Ramos (cell line): ENCODE results near the gene KCNC3.
"Not testable (repeated sequence)": the region's sequence is repeated elsewhere in the genome, so short reads cannot be mapped to it uniquely, and the experiment has no call there.

Source experiments
- in situ Hi-C: fragments of 300-500 bp; cut with MboI; formaldehyde crosslinking; loops from one replicate; pipeline ENCODE4 v1.14.3; 2022; ENCODE audit warnings: low sequenced_read_pairs; ENCODE audit not compliant: unreplicated experiment

The KCNC3 gene

DNA sequence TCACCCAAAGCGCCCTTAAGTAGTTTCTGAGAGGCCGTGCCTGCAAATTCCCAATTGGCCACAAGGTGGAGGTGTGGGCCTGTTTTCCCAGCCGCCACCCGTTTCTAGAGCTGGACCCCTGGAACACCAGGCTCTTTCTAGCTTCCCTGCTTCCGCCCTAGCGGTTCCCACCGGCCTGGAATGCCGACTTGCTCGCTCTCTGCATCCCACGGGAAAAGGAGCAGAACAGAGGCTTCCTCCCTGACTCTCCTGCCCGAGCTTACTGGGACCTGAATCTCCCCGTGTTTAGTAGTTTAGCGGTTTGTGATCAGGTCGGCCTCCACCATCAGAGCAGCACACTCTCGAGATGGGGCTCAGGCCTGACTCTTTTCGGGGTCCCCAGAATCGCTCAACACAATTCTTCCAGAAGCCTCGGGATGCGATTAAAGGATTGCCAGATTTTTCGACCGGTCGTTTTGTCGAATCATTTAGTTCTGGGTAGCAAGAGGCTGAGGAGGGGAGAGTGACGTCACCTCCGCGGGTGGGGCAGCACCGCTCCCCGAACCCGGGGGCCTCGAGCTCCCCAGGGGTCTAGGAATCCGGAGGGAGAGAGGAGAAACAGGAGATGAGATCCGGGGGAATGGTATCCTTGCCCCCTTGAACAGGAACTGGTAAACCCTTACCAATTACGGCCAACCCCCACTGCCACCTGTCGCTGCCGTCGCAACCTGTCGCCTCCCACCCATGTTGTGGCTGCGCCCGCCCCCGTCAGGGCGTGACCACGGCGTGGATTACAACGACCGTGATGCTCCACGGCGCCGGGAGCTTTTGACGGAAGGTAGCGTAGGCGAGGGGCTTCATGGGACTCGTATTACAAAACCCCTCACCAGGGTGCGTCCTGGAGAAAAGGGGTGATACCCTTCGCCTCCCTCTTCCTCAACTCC is 28.3 kb upstream of the KCNC3 start:
- in situ Hi-C loops, result loop anchor here (10.0 kb wide), 1 partner anchor 427 kb away; no protein-coding TSS in a partner anchor

- in situ Hi-C loops, result loop anchor here (10.0 kb wide), 1 partner anchor 428 kb away; no protein-coding TSS in a partner anchor
These were observed 27.6 kb upstream of the KCNC3 start for GRCh38 chr19:50356691-50357177.

DNA sequence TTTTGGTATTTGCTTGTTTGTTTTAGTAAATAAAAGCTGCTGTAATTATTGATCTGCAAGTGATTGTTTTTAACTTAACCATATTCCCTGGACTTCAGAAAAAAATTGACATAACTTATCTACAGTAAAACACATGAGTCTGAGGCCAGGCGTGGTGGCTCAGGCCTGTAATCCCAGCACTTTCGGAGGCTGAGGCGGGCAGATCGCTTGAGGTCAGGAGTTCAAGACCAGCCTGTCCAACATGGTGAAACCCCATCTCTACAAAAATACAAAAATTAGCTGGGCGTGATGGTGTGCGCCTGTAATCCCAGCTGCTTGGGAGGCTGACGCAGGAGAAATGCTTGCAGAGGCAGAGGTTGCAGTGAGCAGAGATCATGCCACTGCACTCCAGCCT is 24.3 kb upstream of the KCNC3 start:
- in situ Hi-C loops, result loop anchor here (10.0 kb wide), 1 partner anchor 431 kb away; no protein-coding TSS in a partner anchor

DNA sequence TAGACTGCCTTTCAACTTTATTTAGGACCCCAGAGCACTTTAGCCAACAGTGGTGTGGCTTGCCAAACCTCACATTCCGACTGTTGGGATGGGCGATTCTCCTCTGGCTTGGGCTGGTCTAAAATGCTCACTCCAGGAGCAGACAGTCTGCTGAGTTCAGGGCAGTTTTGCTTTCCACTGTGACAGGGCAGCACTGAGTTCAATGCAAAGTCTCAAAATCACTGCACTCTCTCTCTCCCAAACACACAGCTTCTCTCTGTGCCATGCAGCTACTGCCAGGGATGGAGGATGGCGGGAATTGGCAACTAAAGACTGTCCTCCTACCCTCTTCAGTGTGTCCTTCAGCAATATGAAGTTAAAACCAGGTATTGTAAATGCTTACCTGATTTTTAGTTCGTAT is 23.1 kb upstream of the KCNC3 start:
- in situ Hi-C loops, result loop anchor here (10.0 kb wide), 1 partner anchor 433 kb away; no protein-coding TSS in a partner anchor

DNA sequence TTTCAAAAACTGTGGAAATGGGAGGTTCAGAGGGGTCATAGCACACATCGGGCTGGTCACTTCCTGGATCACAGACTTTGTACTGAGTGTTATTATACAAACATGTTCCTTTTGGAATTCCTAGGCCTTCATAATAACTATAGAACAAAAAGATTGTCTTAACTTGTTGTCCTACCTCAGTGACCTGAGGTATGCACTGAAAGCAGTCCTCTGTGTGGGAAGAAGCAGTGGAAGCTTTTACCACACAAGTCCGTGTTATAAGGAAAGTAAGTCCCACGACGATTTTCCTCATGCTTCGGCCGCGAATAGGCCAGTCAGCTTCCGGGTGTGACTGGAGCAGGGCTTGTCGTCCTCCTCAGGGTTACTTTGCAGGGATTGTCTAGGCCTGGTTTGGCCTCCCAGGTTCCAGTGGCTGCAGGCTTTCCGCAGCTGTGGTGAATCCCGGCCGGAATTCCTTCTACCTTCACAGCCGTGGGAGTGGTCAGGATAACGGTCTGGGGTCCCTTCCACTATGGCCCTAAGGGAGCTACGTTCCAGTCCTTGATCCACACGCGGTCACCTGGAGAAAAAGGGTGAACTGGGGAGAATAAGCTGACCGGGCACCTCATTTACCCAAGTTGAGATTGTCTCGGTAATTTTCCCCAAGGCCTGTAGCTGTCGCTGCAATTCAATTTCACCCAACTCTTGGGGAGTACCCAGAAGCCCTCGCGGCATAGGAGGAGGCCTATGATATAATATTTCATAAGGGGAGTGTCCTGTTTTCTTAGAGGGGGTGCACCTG is 20.3 kb upstream of the KCNC3 start:
- in situ Hi-C loops, result loop anchor here (10.0 kb wide), 1 partner anchor 435 kb away; no protein-coding TSS in a partner anchor

- in situ Hi-C loops, result not testable (repeated sequence)
These were observed 18.0 kb upstream of the KCNC3 start for GRCh38 chr19:50347089-50347581.

- in situ Hi-C loops, result no loop called here
These were observed 15.6 kb upstream of the KCNC3 start for GRCh38 chr19:50344661-50345318.

DNA sequence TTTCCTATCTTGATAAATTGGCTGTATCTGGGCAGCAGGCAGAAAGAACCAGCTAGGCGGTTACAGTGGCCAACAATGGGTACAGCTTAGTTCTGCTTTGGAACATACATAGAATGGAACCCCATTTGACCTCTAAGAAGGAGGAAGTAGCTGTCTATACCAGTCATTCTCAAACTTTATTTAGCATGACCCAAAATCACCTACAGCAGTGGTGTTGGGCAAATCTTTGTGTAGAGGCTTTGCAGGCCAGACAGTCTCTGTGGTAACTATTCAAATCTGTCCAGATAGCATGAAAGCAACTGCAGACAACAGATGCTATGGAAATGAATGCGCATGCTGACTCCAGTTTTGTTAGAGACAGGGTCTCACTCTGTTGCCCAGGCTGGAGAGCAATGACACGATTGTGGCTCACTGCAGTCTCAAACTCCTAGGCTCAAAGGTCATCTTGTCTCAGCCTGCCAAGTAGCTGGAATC is 12.0 kb upstream of the KCNC3 start:
- in situ Hi-C loops, result no loop called here

DNA sequence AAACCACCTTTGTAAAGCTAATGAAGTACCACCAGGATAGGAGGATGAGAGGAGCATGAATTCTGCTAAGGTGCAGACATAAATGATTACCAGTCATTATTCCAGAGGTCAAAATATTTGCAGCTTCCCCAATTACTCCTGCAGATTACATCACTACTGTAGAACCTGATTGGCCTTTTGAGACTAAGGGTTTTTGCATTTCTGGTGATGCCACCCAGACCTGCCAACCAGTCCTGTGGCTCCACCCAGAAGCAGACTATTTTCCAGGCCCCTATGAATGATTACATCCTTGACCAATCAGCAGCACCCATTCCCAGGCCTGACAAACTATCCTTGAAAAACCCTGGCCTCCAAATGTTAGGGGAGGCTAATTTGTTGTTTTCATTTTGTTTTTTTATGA is 11.2 kb upstream of the KCNC3 start:
- in situ Hi-C loops, result no loop called here

DNA sequence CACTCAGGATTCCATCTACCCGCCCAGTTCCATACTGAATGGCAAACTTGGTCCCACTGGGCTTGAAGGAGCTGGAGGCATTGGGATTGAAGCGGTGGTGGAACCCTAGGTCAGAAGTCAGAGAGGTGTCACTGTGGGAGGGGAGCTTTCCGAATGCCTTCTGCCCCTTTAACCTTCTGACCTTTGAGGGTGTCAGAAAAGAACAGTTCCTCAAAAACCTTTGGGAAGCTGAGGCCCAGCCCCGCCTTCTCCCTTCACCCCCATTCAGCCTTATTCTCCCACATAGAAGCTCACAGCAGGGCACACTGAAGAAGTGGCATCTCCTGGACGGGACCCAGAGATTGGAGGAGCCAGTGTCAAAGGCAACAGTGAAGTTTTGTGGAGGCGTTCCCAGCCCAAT is 7.9 kb upstream of the KCNC3 start:
- in situ Hi-C loops, result not testable (repeated sequence)

- in situ Hi-C loops, result no loop called here
These were observed 5.7 kb upstream of the KCNC3 start for GRCh38 chr19:50334741-50335421.

DNA sequence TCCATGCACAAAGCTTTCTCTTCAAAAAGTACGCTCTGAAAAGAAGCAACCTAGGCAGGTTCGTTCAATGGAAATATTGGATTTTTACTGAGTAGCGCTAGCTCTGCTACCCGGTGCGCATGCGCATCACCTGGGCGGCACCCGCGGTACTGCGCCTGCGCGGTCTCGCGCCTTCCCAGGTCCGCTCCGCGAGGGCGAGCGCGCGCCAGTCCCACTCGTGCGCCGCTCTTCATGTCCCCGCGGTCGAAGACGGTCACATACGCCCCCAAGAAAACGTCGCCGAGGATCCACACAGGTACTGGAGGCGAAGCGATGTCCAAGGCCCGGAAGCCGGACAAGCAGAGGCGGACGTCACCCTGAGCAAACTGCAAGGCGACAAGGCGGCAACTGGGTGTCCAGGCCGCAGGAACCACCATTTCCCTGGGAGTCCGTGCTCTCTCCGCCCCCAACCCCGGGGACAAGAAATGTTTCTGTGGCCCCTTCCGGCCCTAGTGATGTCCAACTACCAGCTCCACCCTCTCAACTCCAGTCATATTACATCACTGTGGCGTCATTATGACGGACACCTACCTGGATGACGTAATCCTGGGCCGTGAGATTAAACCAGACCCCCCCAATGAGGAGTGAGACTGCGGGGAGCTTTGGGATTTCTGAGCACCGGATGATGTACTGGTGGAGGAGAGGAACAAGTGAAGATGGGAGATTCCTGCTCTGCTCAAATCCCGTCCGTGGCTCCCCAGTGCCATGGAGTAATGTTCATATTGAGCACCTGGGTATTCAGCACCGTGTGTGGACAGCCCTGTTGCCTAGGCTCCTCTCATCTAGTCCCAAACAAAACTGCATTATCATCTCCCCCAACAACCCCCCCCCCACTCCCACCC is 4.8 kb upstream of the KCNC3 start:
- in situ Hi-C loops, result no loop called here

- in situ Hi-C loops, result no loop called here
These were observed 4.1 kb upstream of the KCNC3 start for GRCh38 chr19:50333235-50333736.

- in situ Hi-C loops, result no loop called here
These were observed 3.3 kb upstream of the KCNC3 start for GRCh38 chr19:50332244-50333038.

DNA sequence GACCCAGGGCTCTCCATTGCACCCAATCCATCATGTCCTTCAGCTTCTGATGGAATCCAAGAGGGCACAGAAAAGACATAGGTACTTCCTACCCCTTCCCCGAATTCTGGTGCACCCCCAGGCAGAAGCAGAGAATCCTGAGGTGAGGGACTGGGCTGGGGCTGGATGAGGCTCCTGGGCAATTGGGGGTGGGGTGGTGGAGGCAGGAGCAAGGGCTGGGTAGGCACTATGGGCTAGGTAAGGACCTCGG is 2.7 kb upstream of the KCNC3 start:
- in situ Hi-C loops, result no loop called here

DNA sequence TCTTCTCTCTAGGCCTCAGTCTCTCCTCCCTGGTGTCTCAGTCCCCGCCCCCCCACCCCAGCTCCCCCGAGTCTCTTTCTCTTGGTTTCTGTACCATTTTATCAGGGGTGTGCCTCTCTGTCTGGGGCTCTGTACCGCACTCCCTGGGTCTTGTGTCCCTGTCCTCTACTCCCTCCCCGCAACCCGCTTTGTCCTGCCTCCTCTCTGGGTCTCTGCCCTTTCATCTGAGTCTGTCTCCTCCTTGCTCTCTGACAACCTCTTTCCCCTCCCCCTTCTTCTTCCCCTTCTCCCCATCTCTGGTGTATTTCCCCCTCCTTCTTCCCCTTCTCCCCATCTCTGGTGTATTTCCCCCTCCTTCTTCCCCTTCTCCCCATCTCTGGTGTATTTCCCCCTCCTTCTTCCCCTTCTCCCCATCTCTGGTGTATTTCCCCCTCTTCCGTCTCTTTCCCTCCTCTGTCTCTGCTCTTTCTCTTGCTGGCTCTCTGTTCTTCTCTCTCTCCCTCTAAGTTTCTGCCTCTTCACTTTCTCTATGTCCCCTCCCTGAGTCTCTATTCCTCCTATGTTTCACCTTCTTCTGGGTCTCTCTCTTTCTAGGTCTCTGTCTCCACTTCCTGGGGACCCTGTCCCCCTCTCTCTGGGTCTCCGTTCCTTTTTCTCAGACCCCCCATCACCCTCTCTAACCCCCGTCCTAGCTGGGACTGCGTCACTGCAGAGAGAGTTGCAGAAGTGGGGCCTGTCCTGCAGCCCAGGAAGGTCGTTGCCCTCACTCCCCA is 2.2 kb upstream of the KCNC3 start:
- in situ Hi-C loops, result no loop called here
